K562 (cell line): ENCODE results near the gene CREB3L2.

Experiments used
- FOXM1 ChIP-seq, 2 experiments: fragments of 450-650 bp in 1 of 2; sonication (generic) in 1 of 2; formaldehyde crosslinking in 1 of 2; IDR thresholded peaks; 2 replicates each; pipeline versions ENCODE4 v1.6.1 to v1.9.0; 2017 to 2022; ENCODE audit warnings: low read depth in 2 of 2, mild to moderate bottlenecking in 2 of 2, missing genetic modification reagents in 1 of 2, moderate library complexity in 1 of 2
- NRF1 ChIP-seq, 2 experiments: fragments of 450-650 bp; IDR thresholded peaks in 1 of 2; conservative IDR thresholded peaks in 1 of 2; 2 replicates each; pipeline ENCODE4 v1.6.1; 2014; ENCODE audit warnings: mild to moderate bottlenecking in 2 of 2
- PHB ChIP-seq: fragments of 250-450 bp; sonication (Bioruptor Pico); IDR thresholded peaks from 2 replicates; pipeline ENCODE4 v1.5.0; 2021
- POLR2AphosphoS2 ChIP-seq: IDR thresholded peaks from 2 replicates; pipeline ENCODE4 v1.6.1; 2012; ENCODE audit warnings: low read length, improper control_type of control experiment
- RAD21 ChIP-seq, 2 experiments: fragments of 250-450 bp in 1 of 2; fragments of 450-650 bp in 1 of 2; sonication (Bioruptor Pico) in 1 of 2; formaldehyde crosslinking in 1 of 2; IDR thresholded peaks in 1 of 2; conservative IDR thresholded peaks in 1 of 2; 2 replicates each; pipeline versions ENCODE4 v1.4.0 to v1.8.0; 2020 to 2022; ENCODE audit warnings: mild to moderate bottlenecking in 2 of 2, moderate library complexity in 1 of 2
- ZNF232 ChIP-seq: sonication (generic); formaldehyde crosslinking; IDR thresholded peaks from 2 replicates; pipeline ENCODE4 v1.8.0; 2022; ENCODE audit warnings: mild to moderate bottlenecking, missing genetic modification reagents
- TF ChIP-seq, protein P1 (sequence below): sonication (generic); formaldehyde crosslinking; IDR thresholded peaks from 2 replicates; pipeline ENCODE4 v1.8.0; 2023; ENCODE audit warnings: missing genetic modification reagents, mild to moderate bottlenecking, borderline replicate concordance
- TF ChIP-seq, protein P2 (sequence below), 3 experiments: IDR thresholded peaks in 2 of 3; conservative IDR thresholded peaks in 1 of 3; 2 replicates each; pipeline ENCODE4 v1.5.1; 2011 to 2012; ENCODE audit warnings: low read length in 3 of 3, mild to moderate bottlenecking in 3 of 3, control low read depth in 2 of 3, improper control_type of control experiment in 1 of 3, inconsistent platforms in 1 of 3, low read depth in 1 of 3, mixed read lengths in 1 of 3, moderate library complexity in 1 of 3; ENCODE audit not compliant: insufficient read depth in 2 of 3

DNA sequence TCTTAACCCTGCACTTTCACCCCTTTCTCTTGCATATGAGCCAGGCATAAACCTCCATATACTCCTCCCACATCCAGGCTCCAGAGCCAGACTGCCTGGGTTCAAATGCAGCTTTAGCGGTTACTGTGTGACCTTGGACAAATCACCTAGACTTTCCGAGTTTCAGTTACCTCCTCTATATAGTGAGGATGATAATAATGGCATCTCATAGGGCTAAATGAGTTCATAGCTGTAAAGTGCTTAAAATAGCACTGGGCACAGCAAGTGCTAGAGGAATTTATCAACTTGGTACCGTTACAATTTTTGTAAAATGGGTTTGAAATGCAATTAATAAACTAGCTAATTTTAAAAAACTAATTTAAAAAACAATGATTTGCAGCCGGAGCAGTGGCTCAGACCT lies 101.7 kb downstream of the CREB3L2 start:
- TF ChIP-seq, protein P1, sequence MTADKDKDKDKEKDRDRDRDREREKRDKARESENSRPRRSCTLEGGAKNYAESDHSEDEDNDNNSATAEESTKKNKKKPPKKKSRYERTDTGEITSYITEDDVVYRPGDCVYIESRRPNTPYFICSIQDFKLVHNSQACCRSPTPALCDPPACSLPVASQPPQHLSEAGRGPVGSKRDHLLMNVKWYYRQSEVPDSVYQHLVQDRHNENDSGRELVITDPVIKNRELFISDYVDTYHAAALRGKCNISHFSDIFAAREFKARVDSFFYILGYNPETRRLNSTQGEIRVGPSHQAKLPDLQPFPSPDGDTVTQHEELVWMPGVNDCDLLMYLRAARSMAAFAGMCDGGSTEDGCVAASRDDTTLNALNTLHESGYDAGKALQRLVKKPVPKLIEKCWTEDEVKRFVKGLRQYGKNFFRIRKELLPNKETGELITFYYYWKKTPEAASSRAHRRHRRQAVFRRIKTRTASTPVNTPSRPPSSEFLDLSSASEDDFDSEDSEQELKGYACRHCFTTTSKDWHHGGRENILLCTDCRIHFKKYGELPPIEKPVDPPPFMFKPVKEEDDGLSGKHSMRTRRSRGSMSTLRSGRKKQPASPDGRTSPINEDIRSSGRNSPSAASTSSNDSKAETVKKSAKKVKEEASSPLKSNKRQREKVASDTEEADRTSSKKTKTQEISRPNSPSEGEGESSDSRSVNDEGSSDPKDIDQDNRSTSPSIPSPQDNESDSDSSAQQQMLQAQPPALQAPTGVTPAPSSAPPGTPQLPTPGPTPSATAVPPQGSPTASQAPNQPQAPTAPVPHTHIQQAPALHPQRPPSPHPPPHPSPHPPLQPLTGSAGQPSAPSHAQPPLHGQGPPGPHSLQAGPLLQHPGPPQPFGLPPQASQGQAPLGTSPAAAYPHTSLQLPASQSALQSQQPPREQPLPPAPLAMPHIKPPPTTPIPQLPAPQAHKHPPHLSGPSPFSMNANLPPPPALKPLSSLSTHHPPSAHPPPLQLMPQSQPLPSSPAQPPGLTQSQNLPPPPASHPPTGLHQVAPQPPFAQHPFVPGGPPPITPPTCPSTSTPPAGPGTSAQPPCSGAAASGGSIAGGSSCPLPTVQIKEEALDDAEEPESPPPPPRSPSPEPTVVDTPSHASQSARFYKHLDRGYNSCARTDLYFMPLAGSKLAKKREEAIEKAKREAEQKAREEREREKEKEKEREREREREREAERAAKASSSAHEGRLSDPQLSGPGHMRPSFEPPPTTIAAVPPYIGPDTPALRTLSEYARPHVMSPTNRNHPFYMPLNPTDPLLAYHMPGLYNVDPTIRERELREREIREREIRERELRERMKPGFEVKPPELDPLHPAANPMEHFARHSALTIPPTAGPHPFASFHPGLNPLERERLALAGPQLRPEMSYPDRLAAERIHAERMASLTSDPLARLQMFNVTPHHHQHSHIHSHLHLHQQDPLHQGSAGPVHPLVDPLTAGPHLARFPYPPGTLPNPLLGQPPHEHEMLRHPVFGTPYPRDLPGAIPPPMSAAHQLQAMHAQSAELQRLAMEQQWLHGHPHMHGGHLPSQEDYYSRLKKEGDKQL (CRISPR knock-in tag), result no peak
- TF ChIP-seq POLR2AphosphoS2 (no peak), ZNF232 (no peak), RAD21 (CRISPR knock-in tag; conservative IDR thresholded peaks at IDR 0.05 in 1 of 2, IDR thresholded peaks at IDR 0.05 in 1 of 2) (no peak), NRF1 (conservative IDR thresholded peaks at IDR 0.05 in 1 of 2, IDR thresholded peaks at IDR 0.05 in 1 of 2) (no peak), PHB (CRISPR knock-in tag) (no peak), FOXM1 (IDR thresholded peaks at IDR 0.05; ENCODE audit: low read depth) (no peak), FOXM1 (CRISPR knock-in tag; IDR thresholded peaks at IDR 0.05; ENCODE audit: low read depth) (no peak)
- TF ChIP-seq, protein P2, sequence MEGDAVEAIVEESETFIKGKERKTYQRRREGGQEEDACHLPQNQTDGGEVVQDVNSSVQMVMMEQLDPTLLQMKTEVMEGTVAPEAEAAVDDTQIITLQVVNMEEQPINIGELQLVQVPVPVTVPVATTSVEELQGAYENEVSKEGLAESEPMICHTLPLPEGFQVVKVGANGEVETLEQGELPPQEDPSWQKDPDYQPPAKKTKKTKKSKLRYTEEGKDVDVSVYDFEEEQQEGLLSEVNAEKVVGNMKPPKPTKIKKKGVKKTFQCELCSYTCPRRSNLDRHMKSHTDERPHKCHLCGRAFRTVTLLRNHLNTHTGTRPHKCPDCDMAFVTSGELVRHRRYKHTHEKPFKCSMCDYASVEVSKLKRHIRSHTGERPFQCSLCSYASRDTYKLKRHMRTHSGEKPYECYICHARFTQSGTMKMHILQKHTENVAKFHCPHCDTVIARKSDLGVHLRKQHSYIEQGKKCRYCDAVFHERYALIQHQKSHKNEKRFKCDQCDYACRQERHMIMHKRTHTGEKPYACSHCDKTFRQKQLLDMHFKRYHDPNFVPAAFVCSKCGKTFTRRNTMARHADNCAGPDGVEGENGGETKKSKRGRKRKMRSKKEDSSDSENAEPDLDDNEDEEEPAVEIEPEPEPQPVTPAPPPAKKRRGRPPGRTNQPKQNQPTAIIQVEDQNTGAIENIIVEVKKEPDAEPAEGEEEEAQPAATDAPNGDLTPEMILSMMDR (IDR thresholded peaks at IDR 0.05 in 2 of 3, conservative IDR thresholded peaks at IDR 0.05 in 1 of 3; ENCODE audit: insufficient read depth in 2 of 3, low read depth in 1 of 3, low read length in 3 of 3), result no peak
